Endodermal cell (in vitro differentiated cells): ENCODE results near the gene ADAMTS18. TPM values are rescaled to one million over a fixed set of nuclear protein-coding genes. Genes with fewer than 3 reads are reported as not detected.

Source experiments
- DNase-seq: peaks from one replicate; pipeline ENCODE4 v3.0.0-alpha.2; 2017
- H3K27ac ChIP-seq: 2 replicates; pipeline ENCODE4 v1.5.1; 2013; ENCODE audit warnings: mild to moderate bottlenecking, low read depth, low read length, moderate library complexity
- H3K27me3 ChIP-seq: 2 replicates; pipeline ENCODE4 v1.6.1; 2013; ENCODE audit warnings: mild to moderate bottlenecking, low read length, moderate library complexity; ENCODE audit not compliant: insufficient read depth, control insufficient read depth, poor library complexity, severe bottlenecking
- H3K36me3 ChIP-seq: 2 replicates; pipeline ENCODE4 v1.7.0; 2013; ENCODE audit warnings: mild to moderate bottlenecking, low read length, moderate library complexity; ENCODE audit not compliant: control insufficient read depth, insufficient read depth
- H3K4me1 ChIP-seq: one replicate; pipeline ENCODE4 v1.7.0; 2013; ENCODE audit warnings: low read length; ENCODE audit not compliant: control insufficient read depth, insufficient read depth
- H3K4me3 ChIP-seq: 2 replicates; pipeline ENCODE4 v1.5.1; 2013; ENCODE audit warnings: mild to moderate bottlenecking, low read length, moderate library complexity
- H3K9ac ChIP-seq: 2 replicates; pipeline ENCODE4 v1.6.1; 2013; ENCODE audit warnings: mild to moderate bottlenecking, low read length, moderate library complexity; ENCODE audit not compliant: poor library complexity, severe bottlenecking; ENCODE audit errors: extremely low read depth
- H3K9me3 ChIP-seq: 2 replicates; pipeline ENCODE4 v1.6.1; 2013; ENCODE audit warnings: mild to moderate bottlenecking, low read length, moderate library complexity; ENCODE audit not compliant: control insufficient read depth
- H3K27ac Mint-ChIP-seq: 2 replicates; pipeline ENCODE4 v1.8.0; 2020; ENCODE audit warnings: mixed read lengths
- H3K27me3 Mint-ChIP-seq: 2 replicates; pipeline ENCODE4 v1.8.0; 2021; ENCODE audit warnings: mild to moderate bottlenecking, mixed read lengths; ENCODE audit not compliant: insufficient read depth
- H3K36me3 Mint-ChIP-seq: 2 replicates; pipeline ENCODE4 v1.8.0; 2020; ENCODE audit warnings: low read depth, mixed read lengths
- H3K4me1 Mint-ChIP-seq: 2 replicates; pipeline ENCODE4 v1.8.0; 2020; ENCODE audit warnings: mixed read lengths
- H3K4me3 Mint-ChIP-seq: 2 replicates; pipeline ENCODE4 v1.8.0; 2020; ENCODE audit warnings: mild to moderate bottlenecking, moderate library complexity, mixed read lengths
- H3K9me3 Mint-ChIP-seq: 2 replicates; pipeline ENCODE4 v1.8.0; 2020; ENCODE audit warnings: mild to moderate bottlenecking, mixed read lengths
- CTCF ChIP-seq: fragments of 200-600 bp; sonication (generic); conservative IDR thresholded peaks from 2 replicates; pipeline ENCODE4 v1.5.0; 2021; ENCODE audit warnings: antibody characterized with exemption, mild to moderate bottlenecking
- WGBS, 2 experiments: methylation state at CpG; one replicate each; pipeline versions ENCODE4 v1.1.5 to v1.1.7; 2013; ENCODE audit warnings: missing lambda C conversion rate in 2 of 2, mixed read lengths in 1 of 2; ENCODE audit not compliant: insufficient coverage in 1 of 2, insufficient read length in 1 of 2; 5-methylcytosine and 5-hydroxymethylcytosine counted together
- total RNA-seq, 2 donors: library from RNA; stranded (reverse); fragmentation: NEBNext Ultra II Directional in 1 of 2; extraction: Animal tissue kit (Norgen Biotek cat#: 25700) in 1 of 2; gene quantifications; 2 replicates in 1 of 2; 3 replicates in 1 of 2; pipeline ENCODE4 v1.2.1, GENCODE V29; 2021

Gene ADAMTS18
- total RNA-seq, 2 donors from 2014 or later: 7.9 to 12.4 TPM

GRCh38 chr16:77444147-77444460 lies 9.3 kb upstream of the ADAMTS18 start:
- Histone ChIP-seq H3K27me3 (no peaks in the 10 kb centered on the region), H3K4me3 (no peak overlapping the region), H3K27ac (no peak overlapping the region), H3K4me1 (peaks cover 17% of the 10 kb centered on the region), H3K9ac (no peak overlapping the region), H3K9me3 (no peaks in the 10 kb centered on the region), H3K36me3 (no peaks in the 10 kb centered on the region)
- 83% methylated on average over 1 of the region's 1 CpG; no CpG with 5 or more reads in 1 of the 2 experiments for WGBS, 2 experiments
- H3K36me3 Mint-ChIP-seq: no peaks in the 10 kb centered on the region
- no peak overlapping the region for H3K27ac Mint-ChIP-seq
- DNase-seq: no peak
- TF ChIP-seq CTCF: no peak
- H3K9me3 Mint-ChIP-seq: no peaks in the 10 kb centered on the region
- H3K27me3 Mint-ChIP-seq: no peaks in the 10 kb centered on the region
- H3K4me3 Mint-ChIP-seq: no peak overlapping the region
- H3K4me1 Mint-ChIP-seq: peaks cover 49% of the 10 kb centered on the region

GRCh38 chr16:77443357-77444146 lies 8.7 kb upstream of the ADAMTS18 start:
- no peak for TF ChIP-seq CTCF
- H3K4me1 Mint-ChIP-seq: peaks cover 49% of the 10 kb centered on the region
- no peak overlapping the region for H3K27ac Mint-ChIP-seq
- H3K27me3 Mint-ChIP-seq: no peaks in the 10 kb centered on the region
- Histone ChIP-seq H3K4me3 (no peak overlapping the region), H3K4me1 (peaks cover 13% of the 10 kb centered on the region), H3K9ac (no peak overlapping the region), H3K27ac (no peak overlapping the region), H3K36me3 (no peaks in the 10 kb centered on the region), H3K9me3 (no peaks in the 10 kb centered on the region), H3K27me3 (no peaks in the 10 kb centered on the region)
- H3K4me3 Mint-ChIP-seq: no peak overlapping the region
- 91 to 96% methylated on average over 8 to 10 of the region's 10 CpGs for WGBS, 2 experiments
- no peaks in the 10 kb centered on the region for H3K9me3 Mint-ChIP-seq
- no peak for DNase-seq
- H3K36me3 Mint-ChIP-seq: no peaks in the 10 kb centered on the region

- Mint-ChIP-seq H3K4me3 (no peak overlapping the region), H3K27me3 (no peaks in the 10 kb centered on the region), H3K36me3 (no peaks in the 10 kb centered on the region), H3K4me1 (peaks cover 60% of the 10 kb centered on the region), H3K27ac (no peak overlapping the region), H3K9me3 (no peaks in the 10 kb centered on the region)
- Histone ChIP-seq H3K27me3 (no peaks in the 10 kb centered on the region), H3K9ac (no peak overlapping the region), H3K4me3 (no peak overlapping the region), H3K27ac (no peak overlapping the region), H3K9me3 (no peaks in the 10 kb centered on the region), H3K4me1 (peaks cover 12% of the 10 kb centered on the region), H3K36me3 (no peaks in the 10 kb centered on the region)
- 93 to 100% methylated on average over 1 to 2 of the region's 2 CpGs for WGBS, 2 experiments
- TF ChIP-seq CTCF: no peak
- DNase-seq: no peak
Measured at GRCh38 chr16:77442078-77442477, 7.2 kb upstream of the ADAMTS18 start.
